AG09319 (cell line): Measurements from ENCODE around the gene CALML3.

Experiments used
- DNase-seq: peaks from one replicate; pipeline ENCODE4 v3.0.0-alpha.2; 2010; ENCODE audit warnings: low read depth; ENCODE audit errors: extremely low read depth
- TF ChIP-seq, protein P1 (sequence below): IDR thresholded peaks from 2 replicates; pipeline ENCODE4 v1.5.1; 2011; ENCODE audit warnings: low read depth, mild to moderate bottlenecking, inconsistent platforms, low read length, moderate library complexity

Gene CALML3

DNA sequence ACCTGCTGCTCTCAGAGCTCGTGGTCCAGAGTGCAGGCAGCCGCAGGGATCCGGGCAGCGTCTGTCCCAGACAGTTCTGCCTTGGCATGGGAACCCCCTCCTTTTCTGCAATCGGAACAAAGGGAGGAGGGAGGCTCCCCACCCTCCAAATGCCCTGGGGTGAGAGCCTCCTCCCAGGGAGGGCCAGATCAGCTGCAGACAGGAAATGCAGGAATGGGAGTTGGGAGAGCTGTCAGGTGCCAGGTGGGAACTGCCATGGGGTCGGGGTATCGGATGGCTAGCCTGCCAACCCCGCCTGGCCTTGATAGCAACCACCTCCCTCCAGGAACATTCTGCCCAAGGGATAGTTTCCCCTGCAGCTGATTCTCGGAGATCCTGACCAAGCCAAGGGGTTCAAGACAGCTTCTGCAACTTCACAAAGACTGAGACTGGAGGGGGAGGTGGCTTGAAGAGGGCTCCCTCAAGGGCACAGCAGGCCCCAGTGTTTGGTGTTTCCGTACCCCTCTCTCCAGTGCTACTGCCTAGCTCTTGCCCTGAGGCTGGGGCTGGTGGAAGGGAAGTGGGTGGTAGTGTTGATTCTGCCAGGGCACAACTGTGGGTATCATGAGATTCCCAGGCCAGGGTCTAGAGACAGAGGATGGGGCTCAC lies 25.1 kb upstream of the CALML3 start, which contains the start of gene CALML5:
Gene CALML5, minus strand, starts transcription at position 78 of the 648 bp plus-strand sequence. CDS start 132 bp downstream, outside the sequence.
- no peak for DNase-seq
- TF ChIP-seq, protein P1, sequence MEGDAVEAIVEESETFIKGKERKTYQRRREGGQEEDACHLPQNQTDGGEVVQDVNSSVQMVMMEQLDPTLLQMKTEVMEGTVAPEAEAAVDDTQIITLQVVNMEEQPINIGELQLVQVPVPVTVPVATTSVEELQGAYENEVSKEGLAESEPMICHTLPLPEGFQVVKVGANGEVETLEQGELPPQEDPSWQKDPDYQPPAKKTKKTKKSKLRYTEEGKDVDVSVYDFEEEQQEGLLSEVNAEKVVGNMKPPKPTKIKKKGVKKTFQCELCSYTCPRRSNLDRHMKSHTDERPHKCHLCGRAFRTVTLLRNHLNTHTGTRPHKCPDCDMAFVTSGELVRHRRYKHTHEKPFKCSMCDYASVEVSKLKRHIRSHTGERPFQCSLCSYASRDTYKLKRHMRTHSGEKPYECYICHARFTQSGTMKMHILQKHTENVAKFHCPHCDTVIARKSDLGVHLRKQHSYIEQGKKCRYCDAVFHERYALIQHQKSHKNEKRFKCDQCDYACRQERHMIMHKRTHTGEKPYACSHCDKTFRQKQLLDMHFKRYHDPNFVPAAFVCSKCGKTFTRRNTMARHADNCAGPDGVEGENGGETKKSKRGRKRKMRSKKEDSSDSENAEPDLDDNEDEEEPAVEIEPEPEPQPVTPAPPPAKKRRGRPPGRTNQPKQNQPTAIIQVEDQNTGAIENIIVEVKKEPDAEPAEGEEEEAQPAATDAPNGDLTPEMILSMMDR = no peak

DNA sequence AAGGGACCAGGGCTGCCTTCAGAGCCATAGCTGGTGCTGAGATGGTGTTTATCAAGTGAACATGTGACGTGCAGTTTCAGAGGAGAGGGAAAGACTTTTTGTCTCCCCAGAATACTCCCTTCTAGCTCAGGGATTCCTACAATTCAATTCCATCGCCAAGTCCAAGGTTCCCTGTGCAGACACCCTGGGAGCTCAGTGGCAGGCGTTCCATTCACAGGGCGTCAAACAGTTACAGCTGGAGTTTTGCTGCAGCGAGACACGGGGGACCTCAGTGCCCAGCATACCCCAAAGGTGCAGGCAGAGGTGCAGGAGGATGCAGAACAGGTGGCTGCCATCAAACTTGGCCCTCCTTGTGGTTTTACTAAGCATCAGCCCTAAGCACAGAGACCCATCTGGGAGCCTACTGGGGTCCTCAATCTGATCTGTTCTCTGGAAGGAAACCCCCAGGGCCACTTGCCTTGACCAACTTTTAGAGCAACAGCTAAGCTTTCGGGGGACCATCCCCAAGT lies 24.5 kb upstream of the CALML3 start:
- no peak for DNase-seq
- TF ChIP-seq, protein P1 = no peak

DNA sequence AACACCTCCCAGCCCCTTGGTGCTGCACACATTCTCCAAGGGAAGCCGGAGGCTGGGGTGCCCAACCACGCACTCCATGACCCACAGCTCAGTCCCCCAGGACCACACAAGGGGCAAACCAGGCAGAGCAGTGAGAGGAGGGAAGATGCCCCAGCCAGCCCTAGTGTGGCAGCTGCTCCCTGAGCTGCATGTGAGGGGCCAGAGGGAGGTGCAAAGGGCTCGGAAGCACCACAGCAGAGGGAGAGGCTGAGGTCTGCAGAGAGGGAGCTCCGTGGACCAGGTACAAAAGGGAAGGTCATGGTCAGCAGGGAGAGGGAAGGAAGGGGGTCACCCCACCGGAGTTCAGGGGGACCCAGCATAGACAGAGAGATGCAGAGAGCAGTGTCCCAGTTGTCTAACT lies 23.9 kb upstream of the CALML3 start:
- TF ChIP-seq, protein P1 = no peak
- no peak for DNase-seq

DNA sequence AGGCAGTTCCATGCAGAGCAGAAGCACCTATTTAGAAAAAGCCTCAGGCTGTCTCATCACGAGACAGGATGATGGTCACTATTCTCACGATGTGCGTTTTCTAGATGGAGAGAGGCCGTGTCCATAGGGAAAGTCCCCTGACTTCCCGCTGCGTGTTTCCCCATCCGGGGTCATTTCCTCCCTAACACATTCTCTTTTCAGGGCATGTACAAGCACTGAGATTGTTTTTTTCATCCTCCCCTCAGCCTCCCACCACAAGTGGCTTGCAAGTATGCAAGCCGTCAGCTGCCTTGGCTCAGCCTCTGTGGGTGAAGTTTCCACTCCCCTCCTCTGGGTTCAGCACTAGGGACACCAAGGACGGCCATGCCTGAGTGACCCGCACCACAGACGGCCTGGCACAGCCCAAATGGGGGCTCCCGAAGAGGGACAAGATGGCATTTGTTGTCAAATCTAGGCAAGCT lies 22.7 kb upstream of the CALML3 start:
- TF ChIP-seq, protein P1 = no peak
- DNase-seq = no peak

DNA sequence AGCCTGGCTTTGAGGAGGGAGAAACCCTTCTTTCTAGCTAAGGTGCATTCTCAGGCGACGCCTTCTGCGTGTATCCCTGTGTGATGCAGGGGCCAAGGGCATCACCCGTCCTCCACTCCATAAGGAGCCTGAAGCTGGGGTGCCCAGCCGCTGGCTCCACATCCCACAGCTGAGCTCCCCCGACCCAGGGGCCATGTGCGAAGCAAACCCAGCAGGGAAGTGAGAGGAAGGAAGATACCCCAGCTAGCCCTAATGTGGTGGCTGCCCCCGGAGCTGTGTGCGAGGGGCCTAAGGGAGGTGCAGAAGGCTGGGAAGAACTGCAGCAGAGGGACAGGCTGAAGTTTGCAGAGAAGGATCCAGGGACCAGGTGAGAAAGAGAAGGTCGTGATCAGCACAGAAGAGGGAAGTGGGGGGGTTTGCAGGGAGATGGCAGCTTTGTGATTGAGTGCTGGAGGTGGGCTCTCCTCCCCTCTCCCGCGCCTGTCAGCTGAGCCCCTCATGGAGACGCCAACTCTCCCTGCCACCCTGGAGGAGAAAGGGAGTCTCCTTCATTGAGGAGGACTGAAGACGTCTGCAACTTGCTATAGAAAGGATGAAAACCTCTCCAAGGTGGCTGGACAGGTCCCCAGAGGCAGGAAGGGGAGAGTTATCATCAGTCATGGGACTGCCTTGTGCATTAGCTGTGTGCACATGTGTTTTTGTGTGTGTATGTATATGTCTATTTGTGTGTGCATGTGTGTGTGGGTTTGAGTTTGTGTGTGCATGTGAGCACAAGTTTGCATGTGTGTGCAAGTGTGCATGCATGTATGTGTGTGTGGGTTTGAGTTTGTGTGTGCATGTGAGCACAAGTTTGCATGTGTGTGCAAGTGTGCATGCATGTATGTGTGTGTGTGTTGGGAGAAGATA lies 21.9 kb upstream of the CALML3 start:
- TF ChIP-seq, protein P1 = no peak

DNA sequence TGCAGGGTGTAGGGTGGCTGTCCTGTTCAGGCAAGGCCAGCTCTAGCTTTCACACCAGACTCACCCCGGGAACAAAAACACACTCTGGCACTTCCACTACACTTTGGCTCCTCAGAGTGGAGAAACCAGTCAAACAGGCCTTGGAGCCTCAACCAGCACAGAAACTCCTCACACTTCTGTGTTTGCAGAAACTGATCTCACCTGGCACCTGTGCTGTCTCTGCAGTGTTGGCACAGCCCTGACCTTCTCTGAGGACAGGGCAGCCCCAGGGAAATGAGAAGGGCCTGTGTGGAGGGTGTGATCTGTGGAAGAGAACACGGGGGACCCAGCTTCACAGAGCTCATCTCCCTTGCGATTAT lies 21.3 kb upstream of the CALML3 start:
- DNase-seq = no peak
- TF ChIP-seq, protein P1 = no peak

More for the DNA sequence above, 21.9 kb upstream of the CALML3 start:
- no peak for DNase-seq
